Measurements from ENCODE around the gene TPSB2.

GRCh38 chr16:1188432-1189189 lies 41.4 kb downstream of the TPSB2 start:
- TF ChIP-seq CREB5 (CRISPR knock-in tag; IDR thresholded peaks at IDR 0.05; ENCODE audit: low read depth) = no peak
- TF ChIP-seq ZNF565 (CRISPR knock-in tag; conservative IDR thresholded peaks at IDR 0.05; ENCODE audit: low read depth) = no peak
- no peak for TF ChIP-seq TCF4 (CRISPR knock-in tag; IDR thresholded peaks at IDR 0.05; ENCODE audit: borderline replicate concordance)
- TF ChIP-seq ESRRG (CRISPR knock-in tag; IDR thresholded peaks at IDR 0.05) = no peak
- TF ChIP-seq OSR1 (CRISPR knock-in tag; IDR thresholded peaks at IDR 0.05) = no peak
- TF ChIP-seq ARNTL (CRISPR knock-in tag; IDR thresholded peaks at IDR 0.05; ENCODE audit: borderline replicate concordance, low read depth) = no peak
- no peak for TF ChIP-seq ZNF8 (CRISPR knock-in tag; IDR thresholded peaks at IDR 0.05)
- no peak for TF ChIP-seq ZFP30 (CRISPR knock-in tag; IDR thresholded peaks at IDR 0.05)
- TF ChIP-seq PATZ1 (CRISPR knock-in tag; IDR thresholded peaks at IDR 0.05; ENCODE audit: borderline replicate concordance) = no peak
- no peak for TF ChIP-seq ZC3H10 (CRISPR knock-in tag; IDR thresholded peaks at IDR 0.05)

Measured in SK-N-SH treated with all-trans-retinoic acid at 6 μM for 48 hours (cell line).